HL-60 (cell line): ENCODE data around the gene NTN1.

Experiments
- POLR2AphosphoS5 ChIP-seq: IDR thresholded peaks from 2 replicates; pipeline ENCODE4 v1.6.1; 2012; ENCODE audit warnings: low read depth
- TF ChIP-seq, protein P1 (sequence below): IDR thresholded peaks from one replicate; pipeline ENCODE4 v1.5.1; 2011; ENCODE audit warnings: low read length, control low read depth, inconsistent platforms; ENCODE audit not compliant: insufficient read depth

DNA sequence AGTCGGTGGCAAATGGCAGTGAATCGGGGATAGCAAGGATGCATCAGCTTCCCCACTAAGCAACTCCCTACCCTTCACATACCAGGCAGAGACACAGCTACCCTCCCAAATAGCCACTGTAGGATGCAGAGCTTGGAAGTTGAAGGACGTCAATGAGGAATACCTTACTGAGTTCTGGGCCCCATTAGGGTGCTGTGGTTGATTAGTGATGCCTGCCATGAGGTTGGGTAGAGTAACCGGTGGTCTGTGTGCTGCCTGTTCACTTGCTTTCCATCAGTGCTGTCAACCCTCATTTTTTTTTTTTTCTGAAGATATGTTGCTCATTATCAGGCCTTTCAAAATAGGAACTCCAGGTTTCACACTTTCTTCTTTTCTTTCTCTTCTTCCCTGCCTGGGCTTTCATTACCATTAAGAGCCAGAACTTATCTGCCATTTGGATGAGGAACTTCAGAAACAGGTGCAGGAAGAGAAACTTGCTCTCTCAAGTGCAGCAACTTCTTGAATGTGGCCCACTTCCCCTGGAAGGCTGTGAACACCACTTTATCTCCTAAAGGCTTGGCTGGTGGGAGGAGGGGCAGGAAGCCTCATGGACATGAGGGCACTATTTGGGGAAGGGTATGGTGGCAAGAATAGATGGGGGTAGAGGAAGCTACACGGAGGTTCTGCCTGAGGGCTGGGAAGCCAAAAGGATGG is 183.5 kb downstream of the NTN1 start:
- TF ChIP-seq, protein P1, sequence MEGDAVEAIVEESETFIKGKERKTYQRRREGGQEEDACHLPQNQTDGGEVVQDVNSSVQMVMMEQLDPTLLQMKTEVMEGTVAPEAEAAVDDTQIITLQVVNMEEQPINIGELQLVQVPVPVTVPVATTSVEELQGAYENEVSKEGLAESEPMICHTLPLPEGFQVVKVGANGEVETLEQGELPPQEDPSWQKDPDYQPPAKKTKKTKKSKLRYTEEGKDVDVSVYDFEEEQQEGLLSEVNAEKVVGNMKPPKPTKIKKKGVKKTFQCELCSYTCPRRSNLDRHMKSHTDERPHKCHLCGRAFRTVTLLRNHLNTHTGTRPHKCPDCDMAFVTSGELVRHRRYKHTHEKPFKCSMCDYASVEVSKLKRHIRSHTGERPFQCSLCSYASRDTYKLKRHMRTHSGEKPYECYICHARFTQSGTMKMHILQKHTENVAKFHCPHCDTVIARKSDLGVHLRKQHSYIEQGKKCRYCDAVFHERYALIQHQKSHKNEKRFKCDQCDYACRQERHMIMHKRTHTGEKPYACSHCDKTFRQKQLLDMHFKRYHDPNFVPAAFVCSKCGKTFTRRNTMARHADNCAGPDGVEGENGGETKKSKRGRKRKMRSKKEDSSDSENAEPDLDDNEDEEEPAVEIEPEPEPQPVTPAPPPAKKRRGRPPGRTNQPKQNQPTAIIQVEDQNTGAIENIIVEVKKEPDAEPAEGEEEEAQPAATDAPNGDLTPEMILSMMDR: no peak
- TF ChIP-seq POLR2AphosphoS5: no peak
